ENCODE data around the gene PYGM.

DNA sequence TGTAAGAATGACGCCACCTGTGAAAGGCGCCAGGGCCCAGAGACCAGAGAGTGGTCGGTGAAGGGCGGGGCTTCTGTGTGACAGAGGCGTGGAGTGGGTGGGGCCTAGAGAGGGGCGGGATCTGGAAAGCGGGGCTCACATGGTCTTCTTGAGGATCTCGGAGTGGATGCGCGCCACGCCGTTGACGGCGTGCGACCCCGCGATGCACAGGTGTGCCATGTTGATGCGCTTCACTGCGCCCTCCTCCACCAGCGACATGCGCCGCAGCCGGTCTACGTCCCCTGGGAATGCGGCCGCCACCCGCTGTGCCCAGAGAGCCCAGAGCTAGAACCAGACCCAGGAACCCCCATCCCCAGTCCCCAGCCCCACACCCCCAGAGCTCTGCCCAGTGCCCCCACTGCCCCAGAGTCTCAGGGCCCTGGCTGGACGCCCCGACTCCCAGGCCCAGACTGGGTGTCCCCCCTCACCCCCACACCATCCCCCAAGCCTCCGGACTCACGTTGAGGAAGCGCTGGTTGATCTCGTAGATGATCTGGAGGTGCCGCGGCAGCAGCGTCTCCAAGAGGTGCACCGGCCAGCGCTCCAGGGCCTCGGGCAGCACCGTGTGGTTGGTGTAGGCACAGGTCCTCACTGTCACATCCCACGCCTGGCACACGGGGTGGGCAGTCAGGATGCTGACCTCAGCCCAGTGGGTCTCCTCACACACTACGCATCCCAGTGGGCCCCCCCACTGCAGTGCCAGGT, 6.2 kb downstream of the PYGM start:
- TF ChIP-seq, protein P1, sequence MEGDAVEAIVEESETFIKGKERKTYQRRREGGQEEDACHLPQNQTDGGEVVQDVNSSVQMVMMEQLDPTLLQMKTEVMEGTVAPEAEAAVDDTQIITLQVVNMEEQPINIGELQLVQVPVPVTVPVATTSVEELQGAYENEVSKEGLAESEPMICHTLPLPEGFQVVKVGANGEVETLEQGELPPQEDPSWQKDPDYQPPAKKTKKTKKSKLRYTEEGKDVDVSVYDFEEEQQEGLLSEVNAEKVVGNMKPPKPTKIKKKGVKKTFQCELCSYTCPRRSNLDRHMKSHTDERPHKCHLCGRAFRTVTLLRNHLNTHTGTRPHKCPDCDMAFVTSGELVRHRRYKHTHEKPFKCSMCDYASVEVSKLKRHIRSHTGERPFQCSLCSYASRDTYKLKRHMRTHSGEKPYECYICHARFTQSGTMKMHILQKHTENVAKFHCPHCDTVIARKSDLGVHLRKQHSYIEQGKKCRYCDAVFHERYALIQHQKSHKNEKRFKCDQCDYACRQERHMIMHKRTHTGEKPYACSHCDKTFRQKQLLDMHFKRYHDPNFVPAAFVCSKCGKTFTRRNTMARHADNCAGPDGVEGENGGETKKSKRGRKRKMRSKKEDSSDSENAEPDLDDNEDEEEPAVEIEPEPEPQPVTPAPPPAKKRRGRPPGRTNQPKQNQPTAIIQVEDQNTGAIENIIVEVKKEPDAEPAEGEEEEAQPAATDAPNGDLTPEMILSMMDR (IDR thresholded peaks at IDR 0.05), result no peak
- no peak for TF ChIP-seq POLR2A (IDR thresholded peaks at IDR 0.05)
- no peak for TF ChIP-seq EP300 (IDR thresholded peaks at IDR 0.05)
- no peak for TF ChIP-seq POLR2AphosphoS5 (IDR thresholded peaks at IDR 0.05)
